Panc1 (cell line): ENCODE data around the gene GPR26. TPM values are rescaled to one million over a fixed set of nuclear protein-coding genes. Genes with fewer than 3 reads are reported as not detected.

ENCODE experiments used
- ATAC-seq: fragments of 200-7000 bp; cut with Tn5 transposase; 2 replicates; pipeline ENCODE4 v1.9.1; 2020; ENCODE audit warnings: mild to moderate bottlenecking, moderate library complexity
- BruUV-seq: library from RNA; stranded (reverse); fragments of 400-500 nt; replicated peaks from 2 replicates; lab custom pipeline; 2021; lab: Mats Ljungman, UMichigan
- CTCF ChIA-PET: fragments of 300-600 bp; sonication (Branson Sonifier 250); formaldehyde crosslinking; loops from one replicate; lab custom pipeline; 2022; ENCODE audit warnings: antibody characterized with exemption; lab: Charles Lee
- POLR2A ChIA-PET: fragments of 300-600 bp; sonication (Branson Sonifier 250); formaldehyde crosslinking; loops from one replicate; lab custom pipeline; 2022; ENCODE audit warnings: antibody characterized with exemption; lab: Charles Lee
- DNase-seq: peaks from one replicate; pipeline ENCODE4 v3.0.0-alpha.2; 2010; ENCODE audit warnings: low read depth, low spot score
- H3K27ac ChIP-seq: 2 replicates; pipeline ENCODE4 v1.5.1; 2011; ENCODE audit warnings: mild to moderate bottlenecking, low read length, inconsistent platforms
- H3K27me3 ChIP-seq: fragments of 200-500 bp; sonication (Bioruptor generic); 2 replicates; pipeline ENCODE4 v1.6.0; 2014; ENCODE audit warnings: low read length, inconsistent platforms; ENCODE audit not compliant: control insufficient read depth, insufficient read depth
- H3K36me3 ChIP-seq: fragments of 200-500 bp; sonication (Bioruptor generic); 2 replicates; pipeline ENCODE4 v1.5.1; 2014; ENCODE audit warnings: inconsistent platforms, mild to moderate bottlenecking, low read length, moderate library complexity; ENCODE audit not compliant: control insufficient read depth, insufficient read depth
- H3K4me1 ChIP-seq: 2 replicates; pipeline ENCODE4 v1.5.1; 2011; ENCODE audit warnings: inconsistent platforms, mild to moderate bottlenecking, low read length, moderate library complexity; ENCODE audit not compliant: control insufficient read depth, insufficient read depth
- H3K4me3 ChIP-seq, 2 experiments: 2 replicates each; pipeline ENCODE4 v1.5.1; 2011 to 2012; ENCODE audit warnings: low read depth in 2 of 2, low read length in 2 of 2, mild to moderate bottlenecking in 2 of 2, inconsistent platforms in 1 of 2, moderate library complexity in 1 of 2
- H3K9me3 ChIP-seq: fragments of 200-500 bp; sonication (Bioruptor generic); 2 replicates; pipeline ENCODE4 v1.5.1; 2014; ENCODE audit warnings: low read depth, mild to moderate bottlenecking, inconsistent platforms, low read length, moderate library complexity; ENCODE audit not compliant: control insufficient read depth, insufficient read depth
- POLR2AphosphoS5 ChIP-seq: IDR thresholded peaks from 2 replicates; pipeline ENCODE4 v1.6.1; 2012; ENCODE audit warnings: mild to moderate bottlenecking, low read depth, low read length, moderate library complexity
- SIN3A ChIP-seq: IDR thresholded peaks from 2 replicates; pipeline ENCODE4 v1.6.1; 2012; ENCODE audit warnings: low read depth, mild to moderate bottlenecking, low read length, moderate library complexity, borderline replicate concordance; ENCODE audit not compliant: insufficient read depth
- TCF7L2 ChIP-seq: IDR thresholded peaks from 2 replicates; pipeline ENCODE4 v1.6.1; 2011; ENCODE audit warnings: mild to moderate bottlenecking, low read depth, low read length, inconsistent platforms
- in situ Hi-C: cut with HindIII; loops from 2 replicates; pipeline ENCODE4 v1.10.0; 2016; ENCODE audit warnings: low sequenced_read_pairs, low pct_unique_long_range_greater_than_20kb
- intact Hi-C: fragments of 100-400 bp; cut with micrococcal nuclease; formaldehyde crosslinking; loops from one replicate; pipeline ENCODE4 v1.10.0; 2022; ENCODE audit not compliant: unreplicated experiment
- total RNA-seq: library from RNA; stranded (reverse); gene quantifications from one replicate; pipeline ENCODE4 v1.2.1, GENCODE V29; 2021; ENCODE audit not compliant: unreplicated experiment
- TF ChIP-seq, protein P1 (sequence below): fragments of 450-650 bp; IDR thresholded peaks from 2 replicates; pipeline ENCODE4 v1.5.1; 2017; ENCODE audit warnings: mild to moderate bottlenecking
- TF ChIP-seq, protein P2 (sequence below), 2 experiments: IDR thresholded peaks; 2 replicates each; pipeline ENCODE4 v1.6.1; 2011 to 2012; ENCODE audit warnings: low read depth in 2 of 2, control low read depth in 1 of 2, low read length in 1 of 2, mild to moderate bottlenecking in 1 of 2, moderate library complexity in 1 of 2; ENCODE audit not compliant: insufficient read depth in 1 of 2

The GPR26 gene
- total RNA-seq, 1 experiment from 2014 or later, result not detected

DNA sequence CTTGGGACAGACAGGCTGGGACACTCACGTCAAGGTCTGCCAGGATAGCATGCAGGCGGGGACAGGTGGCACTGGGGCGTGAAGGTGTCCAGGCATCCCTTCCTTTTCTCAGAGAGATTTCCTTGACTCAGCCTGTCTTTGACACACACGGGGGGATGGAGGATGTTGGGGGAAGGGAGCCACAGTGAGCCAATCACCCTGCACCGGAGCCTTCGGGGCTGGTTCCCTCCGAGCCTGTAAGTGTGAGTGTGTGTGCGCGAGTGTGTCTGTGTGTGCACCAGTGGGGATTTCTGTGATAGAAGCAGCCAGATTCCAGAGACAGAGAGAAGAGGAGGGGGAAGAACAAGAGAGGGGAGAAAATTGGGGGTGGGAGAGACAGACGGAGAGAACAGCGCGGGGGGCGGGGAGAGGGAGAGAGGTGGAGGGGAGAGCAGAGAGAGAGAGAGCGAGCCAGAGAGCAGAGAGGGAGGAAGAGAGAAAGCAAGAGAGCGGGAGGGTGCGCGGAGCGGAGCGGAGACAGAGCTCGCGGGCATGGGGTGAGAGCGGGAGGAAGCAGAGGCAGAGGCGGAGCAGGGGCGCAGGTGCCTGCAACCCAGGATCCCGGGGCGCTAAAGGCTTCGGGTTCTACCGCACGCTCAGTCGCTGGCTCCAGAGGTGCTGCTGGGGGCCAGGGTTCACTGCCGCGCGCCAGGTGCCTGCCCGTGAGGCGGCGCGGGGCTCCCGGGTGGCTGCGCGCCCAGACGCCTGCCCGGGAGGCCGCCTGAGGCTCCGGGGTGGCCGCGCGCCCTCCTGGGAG is 466 bp upstream of the GPR26 start:
- no peak for DNase-seq
- Histone ChIP-seq H3K27ac (no peak overlapping the region), H3K9me3 (no peaks in the 10 kb centered on the region), H3K4me3 (no peak overlapping the region), H3K36me3 (no peaks in the 10 kb centered on the region), H3K4me1 (no peaks in the 10 kb centered on the region), H3K27me3 (peaks cover 12% of the 10 kb centered on the region; the same call in 1 of the 2 replicates)
- no peak for TF ChIP-seq POLR2AphosphoS5
- no peak for TF ChIP-seq SIN3A
- no peak for TF ChIP-seq TCF7L2
- TF ChIP-seq, protein P1, sequence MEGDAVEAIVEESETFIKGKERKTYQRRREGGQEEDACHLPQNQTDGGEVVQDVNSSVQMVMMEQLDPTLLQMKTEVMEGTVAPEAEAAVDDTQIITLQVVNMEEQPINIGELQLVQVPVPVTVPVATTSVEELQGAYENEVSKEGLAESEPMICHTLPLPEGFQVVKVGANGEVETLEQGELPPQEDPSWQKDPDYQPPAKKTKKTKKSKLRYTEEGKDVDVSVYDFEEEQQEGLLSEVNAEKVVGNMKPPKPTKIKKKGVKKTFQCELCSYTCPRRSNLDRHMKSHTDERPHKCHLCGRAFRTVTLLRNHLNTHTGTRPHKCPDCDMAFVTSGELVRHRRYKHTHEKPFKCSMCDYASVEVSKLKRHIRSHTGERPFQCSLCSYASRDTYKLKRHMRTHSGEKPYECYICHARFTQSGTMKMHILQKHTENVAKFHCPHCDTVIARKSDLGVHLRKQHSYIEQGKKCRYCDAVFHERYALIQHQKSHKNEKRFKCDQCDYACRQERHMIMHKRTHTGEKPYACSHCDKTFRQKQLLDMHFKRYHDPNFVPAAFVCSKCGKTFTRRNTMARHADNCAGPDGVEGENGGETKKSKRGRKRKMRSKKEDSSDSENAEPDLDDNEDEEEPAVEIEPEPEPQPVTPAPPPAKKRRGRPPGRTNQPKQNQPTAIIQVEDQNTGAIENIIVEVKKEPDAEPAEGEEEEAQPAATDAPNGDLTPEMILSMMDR, result no peak
- TF ChIP-seq, protein P2, sequence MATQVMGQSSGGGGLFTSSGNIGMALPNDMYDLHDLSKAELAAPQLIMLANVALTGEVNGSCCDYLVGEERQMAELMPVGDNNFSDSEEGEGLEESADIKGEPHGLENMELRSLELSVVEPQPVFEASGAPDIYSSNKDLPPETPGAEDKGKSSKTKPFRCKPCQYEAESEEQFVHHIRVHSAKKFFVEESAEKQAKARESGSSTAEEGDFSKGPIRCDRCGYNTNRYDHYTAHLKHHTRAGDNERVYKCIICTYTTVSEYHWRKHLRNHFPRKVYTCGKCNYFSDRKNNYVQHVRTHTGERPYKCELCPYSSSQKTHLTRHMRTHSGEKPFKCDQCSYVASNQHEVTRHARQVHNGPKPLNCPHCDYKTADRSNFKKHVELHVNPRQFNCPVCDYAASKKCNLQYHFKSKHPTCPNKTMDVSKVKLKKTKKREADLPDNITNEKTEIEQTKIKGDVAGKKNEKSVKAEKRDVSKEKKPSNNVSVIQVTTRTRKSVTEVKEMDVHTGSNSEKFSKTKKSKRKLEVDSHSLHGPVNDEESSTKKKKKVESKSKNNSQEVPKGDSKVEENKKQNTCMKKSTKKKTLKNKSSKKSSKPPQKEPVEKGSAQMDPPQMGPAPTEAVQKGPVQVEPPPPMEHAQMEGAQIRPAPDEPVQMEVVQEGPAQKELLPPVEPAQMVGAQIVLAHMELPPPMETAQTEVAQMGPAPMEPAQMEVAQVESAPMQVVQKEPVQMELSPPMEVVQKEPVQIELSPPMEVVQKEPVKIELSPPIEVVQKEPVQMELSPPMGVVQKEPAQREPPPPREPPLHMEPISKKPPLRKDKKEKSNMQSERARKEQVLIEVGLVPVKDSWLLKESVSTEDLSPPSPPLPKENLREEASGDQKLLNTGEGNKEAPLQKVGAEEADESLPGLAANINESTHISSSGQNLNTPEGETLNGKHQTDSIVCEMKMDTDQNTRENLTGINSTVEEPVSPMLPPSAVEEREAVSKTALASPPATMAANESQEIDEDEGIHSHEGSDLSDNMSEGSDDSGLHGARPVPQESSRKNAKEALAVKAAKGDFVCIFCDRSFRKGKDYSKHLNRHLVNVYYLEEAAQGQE (IDR thresholded peaks at IDR 0.05; ENCODE audit: insufficient read depth in 1 of 2, low read depth in 2 of 2, low read length in 1 of 2), result no peak
- in situ Hi-C loops (no loop called here), intact Hi-C loops (no loop called here)
- CTCF ChIA-PET, result no interaction called here
- POLR2A ChIA-PET, result no interaction called here
- no peak for ATAC-seq
- BruUV-seq, result no TSS peak

DNA sequence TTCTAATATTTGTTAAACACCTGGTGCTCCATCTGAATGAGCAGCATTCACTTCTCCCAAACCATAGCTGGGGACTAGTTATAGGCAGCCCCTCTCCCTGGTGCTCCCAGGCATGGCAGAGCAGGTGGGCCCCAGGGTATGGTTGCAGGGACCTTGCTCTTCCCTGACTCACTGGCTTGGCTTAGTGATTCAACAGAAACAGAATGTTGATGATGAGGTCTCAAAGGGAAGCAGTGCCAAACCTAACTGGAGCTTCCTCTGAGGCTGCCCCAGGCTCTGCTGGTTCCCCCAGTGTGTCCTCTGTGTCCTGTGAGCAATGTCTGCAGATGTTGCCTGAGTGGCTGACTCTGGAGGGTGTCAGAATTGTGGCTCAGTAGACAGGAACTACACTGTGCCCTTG is 3.7 kb downstream of the GPR26 start:
- H3K4me1 ChIP-seq, result no peaks in the 10 kb centered on the region
- DNase-seq (no peak), ATAC-seq (no peak)
- BruUV-seq, result no TSS peak
- intact Hi-C loops, result no loop called here
- no peaks in the 10 kb centered on the region for H3K36me3 ChIP-seq
- CTCF ChIA-PET, result no interaction called here
- POLR2A ChIA-PET, result no interaction called here
- in situ Hi-C loops, result no loop called here
- no peaks in the 10 kb centered on the region for H3K9me3 ChIP-seq
- peaks cover 25% of the 10 kb centered on the region; the same call in 1 of the 2 replicates for H3K27me3 ChIP-seq
- no peak overlapping the region for H3K27ac ChIP-seq
- TF ChIP-seq POLR2AphosphoS5, result no peak
- TF ChIP-seq, protein P2 (IDR thresholded peaks at IDR 0.05; ENCODE audit: insufficient read depth in 1 of 2, low read depth in 2 of 2, low read length in 1 of 2), result no peak
- TF ChIP-seq TCF7L2, result no peak
- no peak for TF ChIP-seq SIN3A
- TF ChIP-seq, protein P1, result no peak
- no peak overlapping the region for H3K4me3 ChIP-seq
